GM18520 (cell line): Measurements from ENCODE around the gene DPP6.

ENCODE experiments used
- ATAC-seq: cut with Tn5 transposase; IDR thresholded peaks from one replicate; pipeline ENCODE4 v1.9.1; 2021; ENCODE audit not compliant: unreplicated experiment

The DPP6 gene

DNA sequence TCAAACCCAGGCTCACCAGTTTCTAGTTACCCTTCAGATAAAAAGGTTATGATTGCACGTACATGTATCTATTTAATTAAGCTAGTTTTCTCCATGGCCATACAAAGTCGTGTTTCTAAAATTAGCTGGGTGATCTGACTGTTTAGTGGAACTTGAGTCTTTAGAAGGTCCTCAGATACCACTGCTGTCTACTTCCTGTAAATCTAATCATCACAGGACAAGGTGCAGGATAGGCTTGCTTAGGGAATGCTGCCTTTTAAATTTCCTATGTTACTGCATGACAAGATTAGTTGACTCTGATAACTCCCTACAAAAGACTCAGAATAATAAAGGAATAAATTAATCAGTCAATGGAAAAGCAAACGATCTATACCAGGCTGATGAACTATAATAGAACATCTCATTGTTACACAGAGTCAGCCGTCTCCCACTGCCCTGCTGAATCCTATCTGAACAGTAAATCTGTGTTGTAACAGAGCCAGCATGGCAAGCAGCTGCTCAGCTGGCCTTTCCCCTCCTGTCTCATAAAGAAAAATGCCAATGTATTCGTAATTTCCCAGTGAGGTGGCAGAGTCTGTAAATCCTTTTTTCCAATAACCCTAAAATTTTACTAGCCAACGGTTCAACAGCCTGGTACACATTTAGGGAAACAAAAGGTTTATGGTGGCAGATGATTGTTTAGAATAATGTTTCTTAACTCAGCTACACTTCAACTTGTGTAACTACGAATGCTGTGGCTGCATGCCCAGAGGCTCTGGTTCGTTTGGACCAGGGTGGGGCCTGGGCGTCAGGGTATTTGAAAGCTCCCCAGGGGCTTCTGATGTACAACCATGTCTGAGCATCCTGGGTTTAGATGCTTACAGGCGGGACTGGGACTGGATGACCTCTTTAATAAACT is 632.7 kb downstream of the DPP6 start:
- ATAC-seq, result no peak

GRCh38 chr7:154685564-154685901 is 633.3 kb downstream of the DPP6 start:
- no peak for ATAC-seq

GRCh38 chr7:154686305-154686704 is 634.1 kb downstream of the DPP6 start:
- no peak for ATAC-seq

GRCh38 chr7:154688952-154689351 is 636.8 kb downstream of the DPP6 start:
- no peak for ATAC-seq

GRCh38 chr7:154690411-154690810 is 638.2 kb downstream of the DPP6 start:
- no peak for ATAC-seq

DNA sequence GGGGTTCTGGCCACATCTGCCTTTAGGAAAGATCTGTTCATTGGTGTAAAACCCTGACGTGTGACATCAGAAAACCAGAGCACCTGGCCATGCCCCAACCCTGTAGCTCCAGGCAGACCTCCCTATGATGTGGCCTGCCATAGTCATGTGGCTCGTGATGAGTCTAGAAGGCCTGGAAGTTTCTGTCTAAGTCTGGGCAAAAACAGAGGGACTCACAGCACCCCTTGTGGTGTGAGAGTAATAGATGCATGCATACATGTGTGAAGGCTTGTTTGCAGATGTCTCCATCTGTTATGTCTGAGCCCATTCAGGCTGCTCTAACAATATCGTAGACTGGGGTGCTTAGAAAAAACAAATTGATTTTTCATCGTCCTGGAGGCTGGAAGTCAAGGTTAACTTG is 641.5 kb downstream of the DPP6 start:
- no peak for ATAC-seq

DNA sequence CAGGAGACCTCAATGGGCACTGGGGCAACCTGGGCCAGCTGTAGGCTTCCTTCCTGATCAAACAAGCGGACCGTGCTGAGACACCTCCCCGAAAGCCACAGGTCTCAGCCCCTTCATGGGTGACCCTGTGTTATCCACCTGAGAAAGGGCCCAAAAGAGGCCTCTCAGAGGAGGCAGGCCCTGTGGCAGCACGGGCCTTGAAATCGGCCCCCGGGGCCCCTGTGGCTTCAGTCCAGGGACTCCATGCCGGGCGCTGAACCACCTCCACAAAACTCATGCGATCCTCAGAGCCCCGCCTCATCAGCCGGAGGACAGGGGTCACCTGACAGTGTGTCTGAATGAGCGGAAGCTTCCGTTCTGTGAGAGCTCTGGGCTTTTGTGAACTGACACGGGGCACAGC is 643.6 kb downstream of the DPP6 start:
- ATAC-seq, result no peak

- ATAC-seq, result no peak
Measured at GRCh38 chr7:154696556-154696955, 644.4 kb downstream of the DPP6 start.

DNA sequence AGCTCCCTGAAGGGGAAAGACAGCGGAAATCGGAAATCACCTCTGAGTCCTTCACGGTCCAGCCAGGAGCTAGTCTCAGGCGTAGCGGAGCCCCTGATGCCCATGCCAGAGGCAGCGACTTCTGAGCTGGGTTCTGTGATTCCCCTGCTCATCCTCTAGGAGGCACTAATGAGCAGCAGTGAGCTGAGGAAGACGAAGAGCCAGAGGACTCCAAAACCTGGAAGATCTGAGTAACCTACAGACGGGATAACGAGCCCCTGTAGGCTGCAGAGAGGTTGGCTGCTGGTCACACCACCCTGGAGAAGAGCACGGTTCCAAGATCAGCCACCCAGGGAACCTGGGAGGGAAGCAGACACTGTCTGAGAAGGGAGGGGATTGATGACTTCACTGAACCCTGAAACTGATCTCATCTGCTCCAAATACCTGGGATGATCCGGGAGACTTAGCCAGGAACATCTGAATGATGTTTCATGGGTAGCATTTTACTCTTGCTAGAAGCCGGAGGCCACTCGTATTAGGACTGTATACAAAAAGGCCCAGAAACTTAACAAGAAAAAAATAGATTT is 646.6 kb downstream of the DPP6 start:
- no peak for ATAC-seq

GRCh38 chr7:154699417-154699816 is 647.2 kb downstream of the DPP6 start:
- ATAC-seq, result no peak

GRCh38 chr7:154709840-154710520 is 657.8 kb downstream of the DPP6 start:
- no peak for ATAC-seq

DNA sequence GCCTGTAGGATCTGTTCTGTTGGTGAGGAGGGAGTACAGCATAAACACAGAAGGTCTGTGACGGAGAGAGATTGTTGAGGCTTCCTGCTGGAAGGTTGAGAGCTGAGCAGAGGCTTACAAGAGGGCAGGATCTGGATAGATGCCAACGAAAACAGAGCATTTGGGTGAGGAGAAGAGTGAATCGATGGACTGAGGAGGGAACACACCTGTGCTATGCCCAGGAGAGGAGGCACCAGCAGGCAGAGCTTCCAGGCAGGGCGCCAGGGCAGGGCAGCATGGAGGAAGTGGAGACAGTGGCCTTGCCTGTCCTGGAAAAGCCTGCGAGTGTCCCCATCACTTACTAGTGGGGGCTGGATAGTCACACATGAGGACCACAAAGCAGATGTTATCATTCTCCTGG is 667.8 kb downstream of the DPP6 start:
- no peak for ATAC-seq

GRCh38 chr7:154721086-154721485 is 668.9 kb downstream of the DPP6 start:
- no peak for ATAC-seq

- ATAC-seq, result no peak
Measured at GRCh38 chr7:154726368-154726767, 674.2 kb downstream of the DPP6 start.

- no peak for ATAC-seq
Measured at GRCh38 chr7:154729056-154729455, 676.9 kb downstream of the DPP6 start.

DNA sequence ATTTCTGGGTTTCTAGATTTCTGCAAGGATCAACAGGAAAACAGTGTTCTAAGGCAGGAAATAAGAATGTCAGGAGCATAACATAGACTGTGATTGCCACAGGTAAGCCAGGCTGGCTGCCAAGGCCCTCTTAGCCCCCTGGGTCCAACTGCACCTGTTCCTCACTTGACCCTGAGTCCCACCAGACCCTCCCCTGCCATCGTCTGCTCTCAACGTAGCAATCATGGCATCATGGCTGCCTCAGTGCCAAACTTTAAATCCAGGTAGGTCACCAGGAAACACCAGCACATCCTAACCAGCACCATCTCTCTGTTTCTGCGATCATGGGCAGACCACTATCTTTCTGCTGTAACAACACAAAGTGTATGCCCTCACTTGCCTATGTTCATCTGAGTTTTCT is 683.6 kb downstream of the DPP6 start:
- ATAC-seq, result no peak

DNA sequence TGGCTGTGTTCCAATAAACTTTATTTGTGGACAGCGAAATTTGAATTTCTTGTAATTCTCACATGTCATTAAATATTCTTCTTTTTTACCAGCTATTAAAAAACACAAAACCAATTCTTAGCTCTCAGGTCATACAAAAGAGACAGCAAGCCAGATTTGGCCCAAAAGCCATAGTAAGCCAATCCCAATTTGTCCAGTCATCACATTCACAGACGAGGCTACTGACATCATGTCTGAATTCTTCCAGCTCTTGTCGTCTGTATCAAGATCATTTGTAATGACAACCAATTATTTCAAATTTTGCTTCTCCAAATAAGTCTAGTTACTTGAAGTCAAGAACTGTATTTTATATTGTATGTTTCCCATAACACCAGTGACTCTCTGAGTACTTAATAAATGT is 684.2 kb downstream of the DPP6 start:
- ATAC-seq, result no peak

DNA sequence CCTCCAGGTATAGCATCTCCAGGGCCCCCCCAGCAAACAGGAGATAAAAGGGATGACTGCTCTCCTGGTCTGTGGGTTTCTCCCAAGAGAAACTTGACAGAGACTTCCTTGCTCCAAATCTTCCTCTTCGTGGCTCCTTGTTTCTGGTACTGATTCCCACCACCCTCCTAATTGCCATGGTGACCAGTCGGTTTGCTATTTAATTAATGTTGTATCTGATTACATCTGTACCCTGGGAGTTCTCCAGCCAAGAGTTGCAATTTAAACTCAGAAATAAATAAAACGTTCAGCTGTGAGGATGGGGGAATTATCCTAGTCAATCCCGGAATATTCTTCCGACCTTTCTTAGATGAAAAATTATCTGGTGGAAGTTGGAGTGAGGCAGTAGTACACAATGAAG is 686.0 kb downstream of the DPP6 start:
- ATAC-seq, result no peak

DNA sequence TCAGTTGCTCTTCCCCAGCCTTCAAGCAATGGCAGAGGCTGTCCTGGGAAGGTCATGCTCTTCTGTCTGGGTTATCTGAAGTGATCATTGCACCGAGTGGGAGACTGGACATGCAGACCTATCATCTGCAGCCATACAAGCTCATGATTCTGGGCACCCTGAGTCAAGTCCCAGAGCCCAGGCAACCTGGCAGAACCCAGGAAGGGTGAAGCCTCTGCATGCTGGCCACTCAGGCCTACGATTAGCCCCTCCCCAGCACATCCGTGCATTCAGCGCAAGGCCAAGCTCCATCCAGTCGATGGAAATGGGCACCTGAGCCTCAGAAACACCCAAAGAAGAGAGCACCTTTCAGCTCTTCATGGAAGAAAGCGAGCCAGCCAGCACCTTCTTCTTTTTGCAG is 688.9 kb downstream of the DPP6 start:
- no peak for ATAC-seq

DNA sequence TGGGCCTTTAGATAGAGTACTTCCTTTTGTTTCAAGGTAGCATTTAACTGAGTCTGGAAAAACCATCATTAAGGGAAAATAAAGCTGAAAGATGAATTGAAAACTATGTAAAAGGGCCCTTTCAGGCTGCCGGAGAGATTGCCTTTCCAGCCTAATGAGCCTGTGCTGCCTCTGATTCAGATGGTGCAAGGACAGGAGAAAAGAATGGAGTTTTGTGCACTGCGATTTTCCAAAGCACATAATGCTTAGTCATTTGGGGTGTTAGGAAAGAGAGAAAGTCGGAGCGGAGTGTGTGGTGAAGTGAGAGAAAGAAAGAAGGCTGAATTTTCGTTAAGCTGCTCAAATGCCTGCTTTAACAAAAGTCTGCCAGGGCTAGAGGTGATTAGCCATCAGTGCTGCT is 691.0 kb downstream of the DPP6 start:
- ATAC-seq, result no peak

DNA sequence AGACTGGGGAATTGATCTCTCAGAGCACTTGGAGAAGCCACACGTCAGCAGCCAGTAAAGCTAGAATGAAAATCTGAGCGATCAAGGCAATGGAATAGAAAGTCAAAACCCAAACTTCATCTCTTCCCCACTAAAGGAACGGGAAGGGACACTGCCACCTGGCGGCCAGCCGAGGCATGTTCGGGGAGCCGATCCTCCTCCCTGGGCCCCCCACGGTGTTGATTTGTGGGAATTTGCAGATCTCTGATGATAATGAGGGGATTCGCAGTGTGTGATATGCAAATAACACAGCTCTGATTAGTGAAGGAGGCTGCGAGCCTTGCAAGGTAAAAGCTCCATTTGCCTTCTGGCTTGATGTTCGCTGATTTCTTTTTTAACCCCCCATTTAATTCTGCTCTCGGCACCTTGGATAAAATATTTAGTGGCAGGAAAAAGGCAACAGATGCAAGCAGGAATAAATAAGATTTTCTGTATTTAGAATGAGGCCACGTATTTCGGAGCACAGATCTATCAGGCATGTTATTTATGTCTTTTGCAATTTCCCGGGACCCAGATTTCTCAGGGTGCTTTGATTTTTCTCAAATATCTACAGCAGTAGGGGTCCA is 692.2 kb downstream of the DPP6 start:
- no peak for ATAC-seq

DNA sequence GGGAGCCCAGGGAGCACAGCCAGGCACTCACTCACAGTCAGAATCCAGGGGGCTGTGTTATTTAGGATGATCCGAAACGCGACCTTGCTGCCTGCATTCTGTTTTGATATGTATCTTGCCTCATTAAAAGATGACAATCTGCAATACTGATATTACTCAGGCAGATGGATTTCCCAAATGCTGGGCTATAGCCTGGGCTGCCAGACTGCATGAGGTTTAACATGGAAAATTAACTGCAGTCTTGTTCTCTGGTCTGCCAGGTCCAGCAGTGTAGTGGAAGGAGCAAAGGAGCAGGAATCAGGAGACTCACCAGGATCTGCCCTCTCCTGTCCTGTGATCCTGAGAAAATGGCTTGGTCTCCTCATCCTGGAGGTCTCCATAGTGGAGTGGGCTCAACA is 692.7 kb downstream of the DPP6 start:
- ATAC-seq, result no peak
